HCEC 1CT (cell line): ENCODE measurements around the gene ZNF22.
A peak's percentile ranks its signal among the peaks of the same experiment; 100 is the strongest.

Experiments used
- DNase-seq: peaks from one replicate; pipeline ENCODE4 v3.0.0-alpha.2; 2017

The ZNF22 gene

GRCh38 chr10:45000752-45001380, at the start of gene ZNF22:
TSS of gene ZNF22 (plus strand) at chr10:45000923. CDS start at chr10:45003369, 2,446 bp downstream.
- DNase-seq = peak; percentile 46

- no peak for DNase-seq
These were observed 49.0 kb upstream of the ZNF22 start for GRCh38 chr10:44951576-44952226.

DNA sequence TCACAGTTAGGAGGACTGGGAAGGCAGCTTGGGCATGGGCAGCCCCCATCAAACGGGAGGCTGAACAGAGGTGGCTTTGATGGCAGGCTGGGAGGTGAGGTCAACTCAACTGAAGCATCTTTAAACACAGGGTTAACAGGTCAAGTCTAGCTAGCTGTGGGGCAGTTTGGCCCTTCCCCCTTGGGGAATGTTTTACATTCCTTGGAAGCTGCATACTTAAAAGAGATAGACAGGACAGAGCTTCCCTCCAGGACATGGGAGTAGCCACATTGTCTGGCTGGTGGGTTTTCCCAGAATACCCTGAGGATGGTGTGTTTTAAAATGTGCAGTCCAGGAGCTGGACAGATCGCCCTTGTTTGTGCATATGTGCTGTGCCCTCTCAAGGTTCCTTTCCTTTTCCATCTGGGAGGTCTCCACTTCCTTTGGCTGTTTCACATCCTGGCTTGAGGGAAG, 47.9 kb upstream of the ZNF22 start:
- no peak for DNase-seq

- DNase-seq = no peak
These were observed 46.7 kb upstream of the ZNF22 start for GRCh38 chr10:44954042-44954441.

DNA sequence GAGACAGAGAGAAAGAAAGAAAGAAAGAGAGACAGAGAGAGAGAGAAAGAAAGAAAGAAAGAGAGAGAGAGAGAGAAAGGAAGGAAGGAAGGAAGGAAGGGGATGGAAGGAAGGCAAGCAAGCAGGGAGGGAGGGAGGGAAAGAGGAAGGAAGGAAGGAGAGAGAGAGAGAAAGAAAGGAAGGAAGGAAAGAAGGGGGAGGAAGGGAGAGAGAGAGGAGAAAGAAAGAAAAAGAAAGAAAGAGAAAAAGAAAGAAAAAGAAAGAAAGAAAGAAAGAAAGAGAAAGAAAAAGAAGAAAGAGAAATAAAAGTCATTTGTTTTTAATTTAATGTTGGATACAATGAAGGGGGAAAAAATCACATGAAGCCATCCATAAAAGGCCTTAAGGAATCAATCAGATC, 45.8 kb upstream of the ZNF22 start:
- no peak for DNase-seq

GRCh38 chr10:44955413-44956070, 45.2 kb upstream of the ZNF22 start:
- DNase-seq = no peak

GRCh38 chr10:44956226-44956625, 44.5 kb upstream of the ZNF22 start:
- DNase-seq = no peak

GRCh38 chr10:44956717-44957706, 43.7 kb upstream of the ZNF22 start:
- DNase-seq = no peak

DNA sequence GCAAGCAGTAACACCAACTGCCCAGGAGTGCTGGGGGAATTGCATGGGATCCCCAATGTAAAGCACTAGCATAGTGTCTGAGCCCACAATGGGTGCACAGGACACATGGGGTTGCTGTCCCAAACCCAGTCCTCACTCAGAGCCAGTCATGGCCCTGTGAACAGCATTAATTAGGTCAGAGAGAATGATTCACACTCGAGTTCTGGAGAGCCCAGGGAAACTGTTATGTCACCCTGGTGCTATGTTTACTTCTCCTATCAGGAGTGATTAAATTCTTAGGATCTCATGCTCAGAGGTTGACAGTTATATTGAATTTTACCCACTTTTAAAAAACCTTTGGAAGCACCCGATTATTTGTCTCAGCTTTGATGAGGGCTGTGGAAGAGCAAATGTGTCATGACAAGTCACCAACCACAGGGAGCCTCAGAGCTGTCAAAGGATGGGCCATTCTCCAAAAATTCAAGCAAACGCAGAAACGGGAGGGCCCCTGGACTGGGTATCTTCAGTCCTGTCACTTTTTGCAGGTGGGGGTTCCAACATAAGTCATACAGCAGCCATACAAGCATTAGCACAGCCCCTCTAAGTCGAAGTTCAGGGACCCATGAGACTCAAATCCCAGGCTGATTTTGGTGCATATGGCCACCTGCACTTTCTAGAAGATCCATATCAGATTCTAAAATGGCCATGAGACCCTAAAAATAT, 42.4 kb upstream of the ZNF22 start:
- peak; percentile 67 for DNase-seq

DNA sequence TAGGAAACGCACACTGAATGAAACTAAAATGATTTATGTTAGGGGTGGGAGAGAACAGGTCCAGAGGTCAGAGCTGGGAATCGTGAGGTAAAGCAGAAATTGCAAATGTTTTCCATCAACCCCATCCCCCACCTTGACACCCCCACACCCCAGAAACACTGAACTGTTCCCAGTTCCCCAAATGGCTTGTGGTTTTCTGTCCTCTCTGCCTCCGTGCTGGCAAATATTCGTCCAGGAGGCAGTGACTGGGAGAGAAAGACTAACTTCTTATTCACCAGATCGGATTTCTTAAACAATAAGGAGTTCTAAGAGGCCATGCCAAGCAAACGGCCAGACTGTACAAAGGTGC, 41.9 kb upstream of the ZNF22 start:
- no peak for DNase-seq

- DNase-seq = peak; percentile 76
These were observed 41.3 kb upstream of the ZNF22 start, which contains the start of gene RASSF4 for GRCh38 chr10:44959247-44960087. TSS of gene RASSF4 (plus strand) at chr10:44959802. CDS start at chr10:44970203, 10,401 bp downstream.

- no peak for DNase-seq
These were observed 40.6 kb upstream of the ZNF22 start for GRCh38 chr10:44960088-44960460.

DNA sequence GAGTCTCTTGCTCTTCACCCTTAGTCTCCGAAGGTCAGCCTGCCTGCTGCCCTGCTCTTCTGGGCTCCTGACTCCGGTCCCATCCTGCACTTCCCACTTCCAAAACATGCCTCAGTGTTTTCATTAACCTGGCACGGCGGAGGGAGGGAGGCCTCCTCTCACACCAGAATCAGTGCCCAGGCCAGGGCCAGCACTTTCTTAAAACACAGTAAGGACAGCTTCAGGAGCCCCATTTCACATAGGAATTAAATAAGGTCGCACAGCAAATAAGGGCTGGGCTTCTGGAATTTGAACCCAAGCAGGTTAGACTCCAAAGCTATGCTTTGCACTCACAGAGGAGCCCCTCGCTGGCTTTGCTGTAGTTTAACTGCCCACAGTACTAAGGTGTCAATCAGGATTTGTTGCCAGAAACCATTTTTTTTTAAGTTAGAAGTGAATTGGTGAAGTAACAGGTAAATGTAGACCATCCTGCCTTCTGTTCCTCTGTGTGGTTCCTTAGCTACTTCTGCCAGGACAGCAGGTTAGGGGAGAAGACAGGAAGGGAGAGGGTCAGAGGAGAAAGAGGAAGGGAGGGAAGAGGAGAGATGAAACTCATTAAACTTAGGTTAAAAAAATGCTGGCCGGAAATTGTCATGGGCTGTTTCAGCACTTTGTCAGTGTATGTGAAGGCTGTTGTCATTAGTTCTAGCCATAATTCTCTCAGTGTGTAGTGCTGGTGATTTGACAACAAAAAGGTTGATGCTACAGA, 40.1 kb upstream of the ZNF22 start:
- no peak for DNase-seq

DNA sequence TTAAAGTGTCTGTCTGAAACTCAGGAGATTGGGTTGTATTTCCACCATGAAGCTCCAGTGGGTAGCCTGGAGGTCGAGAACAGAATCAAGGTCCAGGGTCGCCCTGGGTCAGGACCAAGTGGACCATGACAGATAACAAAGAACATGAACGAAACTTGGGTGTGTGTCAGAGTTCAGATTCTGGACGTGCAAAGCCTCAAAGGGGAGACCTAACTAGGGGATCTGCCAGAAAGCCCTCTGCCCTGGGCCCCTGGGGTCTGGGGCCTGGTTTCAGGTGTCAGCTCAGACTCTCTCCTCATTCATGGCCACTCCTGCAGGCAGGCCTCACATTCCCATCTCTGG, 39.5 kb upstream of the ZNF22 start:
- no peak for DNase-seq

DNA sequence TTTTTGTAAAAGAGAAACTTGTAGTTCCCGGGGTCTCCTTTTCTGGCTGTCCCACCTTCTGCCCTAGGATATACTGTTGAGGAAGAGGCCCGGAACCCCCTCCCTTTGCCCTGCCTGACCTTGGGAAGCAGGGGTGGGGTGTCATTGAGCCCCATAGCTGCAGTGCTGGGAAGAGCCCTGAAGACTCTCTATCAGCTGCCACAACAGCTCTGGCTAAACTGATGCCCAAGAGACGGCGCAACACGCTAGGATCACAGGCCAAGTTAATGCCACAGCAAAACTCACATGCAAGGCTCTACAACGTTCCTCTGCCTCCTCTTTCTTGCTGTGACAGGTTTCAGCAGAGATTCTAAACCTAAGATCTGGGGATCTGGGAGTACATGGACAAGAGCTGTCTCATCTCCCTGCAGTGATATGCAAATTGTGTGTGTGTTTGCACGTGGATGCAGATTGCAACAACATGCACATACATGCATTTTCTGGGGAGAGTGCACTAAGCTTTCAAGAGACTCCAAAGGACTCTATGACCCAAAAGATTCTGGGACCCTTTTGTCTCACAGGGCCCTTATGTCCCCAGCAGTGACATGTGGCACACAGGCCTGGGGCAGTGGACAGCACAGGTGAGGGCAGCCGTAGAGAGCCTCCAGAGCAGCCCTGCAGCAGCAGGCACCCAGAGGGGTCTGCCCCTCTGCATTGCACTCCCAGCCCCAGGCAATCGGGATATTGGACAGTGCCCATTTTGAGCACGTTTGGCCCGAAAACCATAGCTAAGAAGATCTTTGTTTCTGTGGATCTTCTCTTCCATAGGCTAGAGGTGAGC, 38.6 kb upstream of the ZNF22 start:
- no peak for DNase-seq

DNA sequence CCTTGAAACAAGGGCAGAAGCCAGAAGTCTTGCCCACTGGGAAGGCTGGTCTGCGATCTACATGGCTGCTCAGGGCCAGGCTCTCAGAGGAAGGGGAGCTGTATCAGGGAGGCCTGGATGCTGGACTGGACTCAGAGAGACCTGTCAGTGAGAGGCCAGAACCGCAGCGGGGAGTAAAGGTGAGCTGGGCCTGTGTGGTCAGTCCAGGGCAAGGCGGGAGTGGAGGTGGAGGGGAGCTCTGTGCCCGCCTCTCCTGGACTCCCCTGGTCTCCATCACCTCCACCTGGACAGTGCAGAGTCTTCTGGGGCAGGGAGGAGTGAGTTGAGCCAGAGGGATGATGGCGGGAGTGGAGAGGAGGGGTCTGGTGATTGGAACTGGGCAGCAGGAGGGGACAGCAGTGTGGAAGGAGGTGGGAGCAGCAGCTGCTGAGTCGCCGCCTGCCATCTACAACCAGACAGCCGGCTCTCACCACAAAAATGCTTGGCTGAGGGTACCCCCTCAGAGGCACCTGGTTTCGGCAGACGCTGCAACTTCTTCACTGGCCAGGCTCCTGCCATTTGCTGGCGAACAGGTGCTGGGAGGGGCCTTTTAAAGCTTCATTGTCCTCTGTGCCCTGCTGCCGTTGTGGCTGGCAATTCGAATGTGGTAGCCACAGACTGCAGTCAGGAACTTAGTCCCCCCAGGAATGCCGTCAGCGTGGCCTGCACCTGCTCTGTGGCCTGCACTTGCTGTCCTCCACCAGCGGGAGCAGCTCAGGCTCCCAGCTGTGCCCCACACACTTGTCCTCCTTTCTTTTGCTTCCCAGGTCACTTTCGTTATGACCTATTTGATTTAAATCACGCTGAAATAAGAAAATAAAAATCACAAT, 37.6 kb upstream of the ZNF22 start:
- no peak for DNase-seq

DNA sequence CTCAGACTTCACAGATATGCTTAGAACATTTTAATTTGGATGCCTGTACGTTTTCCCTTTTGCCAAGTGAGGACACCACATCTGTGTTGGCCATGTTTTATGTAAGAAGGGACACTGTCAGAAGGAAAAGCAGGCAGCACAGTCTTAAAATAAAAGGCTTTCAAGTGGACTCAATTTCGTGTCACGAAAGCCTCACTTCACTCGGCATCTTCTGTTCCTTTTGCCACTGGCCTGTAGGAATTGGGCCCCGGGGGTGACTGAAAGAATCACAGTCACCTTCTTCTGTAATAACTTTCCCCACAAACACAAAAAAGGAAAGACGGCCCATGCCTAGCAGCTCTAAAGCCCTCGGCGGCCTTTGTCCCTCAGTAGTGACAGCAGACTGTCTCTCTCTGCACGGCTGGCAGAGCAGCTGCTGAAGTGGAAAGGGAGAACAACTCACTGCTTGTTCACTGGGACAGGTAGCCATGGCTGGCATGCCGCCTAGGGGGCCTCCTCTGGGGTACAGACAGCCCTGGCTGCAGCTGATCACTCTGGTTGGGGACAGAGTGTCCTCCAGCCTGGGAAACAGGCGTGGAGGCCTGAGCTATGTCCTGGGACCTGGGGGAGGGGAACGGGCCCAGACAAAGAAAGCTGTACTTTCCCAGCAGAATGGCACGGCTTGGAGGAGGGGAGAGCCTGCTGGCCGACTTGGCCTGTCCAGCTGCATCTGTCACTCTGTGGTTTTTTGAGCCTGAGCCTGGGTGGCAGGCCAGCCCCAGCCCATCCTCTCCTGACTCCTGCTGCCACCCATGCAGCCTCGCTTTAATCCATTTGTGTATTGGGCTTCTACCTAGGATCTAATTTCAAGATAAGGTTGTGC, 36.7 kb upstream of the ZNF22 start:
- DNase-seq = no peak

DNA sequence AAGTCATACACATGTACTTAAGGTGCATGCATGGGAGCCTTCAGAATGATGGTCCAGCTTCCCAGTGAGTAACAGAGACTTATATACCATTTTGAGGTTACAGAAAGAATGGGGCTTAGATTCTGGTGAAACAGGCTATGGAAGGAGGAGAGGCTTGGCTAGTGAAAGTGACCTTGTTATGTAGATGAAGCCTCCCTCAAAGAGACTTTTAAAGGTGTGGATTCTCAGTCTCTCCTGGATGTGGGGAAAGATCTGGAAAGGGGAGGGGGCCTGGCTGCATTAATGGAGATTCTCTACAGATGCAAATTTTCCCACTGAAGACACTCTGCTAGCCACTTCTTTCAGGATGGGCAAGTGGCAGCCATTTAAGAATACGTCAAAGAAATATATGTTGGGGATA, 35.6 kb upstream of the ZNF22 start:
- no peak for DNase-seq
